Activated T-cell treated with anti-CD3 and anti-CD28 coated beads, Interleukin-2, amount 50 U/mL, for 1 hour (primary cell): ENCODE results near the gene SEC14L3.
"Not testable (repeated sequence)": the region's sequence is repeated elsewhere in the genome, so short reads cannot be mapped to it uniquely, and the experiment has no call there.

Experiments used
- DNase-seq: peaks from one replicate; pipeline ENCODE4 v3.0.0-alpha.2; 2020

SEC14L3 gene

GRCh38 chr22:30485362-30485988 is 13.7 kb upstream of the SEC14L3 start:
- peak; percentile 83 for DNase-seq

- no peak for DNase-seq
These were observed 11.4 kb upstream of the SEC14L3 start for GRCh38 chr22:30483169-30483568.

GRCh38 chr22:30481711-30482110 is 9.9 kb upstream of the SEC14L3 start:
- DNase-seq, result no peak

GRCh38 chr22:30479981-30480380 is 8.2 kb upstream of the SEC14L3 start:
- DNase-seq, result no peak

- DNase-seq, result no peak
These were observed 3.0 kb upstream of the SEC14L3 start for GRCh38 chr22:30474683-30475424.

GRCh38 chr22:30474121-30474520 is 2.3 kb upstream of the SEC14L3 start:
- no peak for DNase-seq

- DNase-seq, result no peak
These were observed 1.3 kb upstream of the SEC14L3 start for GRCh38 chr22:30472994-30473720.

- DNase-seq, result no peak
These were observed 1.2 kb downstream of the SEC14L3 start for GRCh38 chr22:30470655-30471054.

- no peak for DNase-seq
These were observed 2.7 kb downstream of the SEC14L3 start for GRCh38 chr22:30469165-30469564.

GRCh38 chr22:30460555-30460954 is 11.3 kb downstream of the SEC14L3 start:
- DNase-seq, result not testable (repeated sequence)

- DNase-seq, result no peak
These were observed 11.7 kb downstream of the SEC14L3 start for GRCh38 chr22:30460147-30460546.

- no peak for DNase-seq
These were observed 12.4 kb downstream of the SEC14L3 start for GRCh38 chr22:30459181-30460052.

GRCh38 chr22:30457981-30458380 is 13.8 kb downstream of the SEC14L3 start:
- DNase-seq, result no peak

GRCh38 chr22:30455075-30455840 is 16.6 kb downstream of the SEC14L3 start:
- no peak for DNase-seq

- DNase-seq, result no peak
These were observed 17.9 kb downstream of the SEC14L3 start for GRCh38 chr22:30453731-30454510.

- DNase-seq, result no peak
These were observed 19.0 kb downstream of the SEC14L3 start for GRCh38 chr22:30452861-30453260.

GRCh38 chr22:30451488-30451887 is 20.3 kb downstream of the SEC14L3 start:
- DNase-seq, result not testable (repeated sequence)

GRCh38 chr22:30447656-30448055 is 24.2 kb downstream of the SEC14L3 start:
- no peak for DNase-seq

GRCh38 chr22:30445438-30446145 is 26.2 kb downstream of the SEC14L3 start:
- no peak for DNase-seq

GRCh38 chr22:30444632-30445437 is 27.0 kb downstream of the SEC14L3 start:
- peak; percentile 58 for DNase-seq
